Stimulated activated CD8-positive, alpha-beta memory T cell treated with anti-CD3 and anti-CD28 coated beads, Interleukin-4, amount 100 ng/mL, for 24 hours (primary cell): ENCODE data around the gene SERPINB5.

Experiments
- DNase-seq: peaks from one replicate; pipeline ENCODE4 v3.0.0-alpha.2; 2020; ENCODE audit warnings: low read depth

The SERPINB5 gene

DNA sequence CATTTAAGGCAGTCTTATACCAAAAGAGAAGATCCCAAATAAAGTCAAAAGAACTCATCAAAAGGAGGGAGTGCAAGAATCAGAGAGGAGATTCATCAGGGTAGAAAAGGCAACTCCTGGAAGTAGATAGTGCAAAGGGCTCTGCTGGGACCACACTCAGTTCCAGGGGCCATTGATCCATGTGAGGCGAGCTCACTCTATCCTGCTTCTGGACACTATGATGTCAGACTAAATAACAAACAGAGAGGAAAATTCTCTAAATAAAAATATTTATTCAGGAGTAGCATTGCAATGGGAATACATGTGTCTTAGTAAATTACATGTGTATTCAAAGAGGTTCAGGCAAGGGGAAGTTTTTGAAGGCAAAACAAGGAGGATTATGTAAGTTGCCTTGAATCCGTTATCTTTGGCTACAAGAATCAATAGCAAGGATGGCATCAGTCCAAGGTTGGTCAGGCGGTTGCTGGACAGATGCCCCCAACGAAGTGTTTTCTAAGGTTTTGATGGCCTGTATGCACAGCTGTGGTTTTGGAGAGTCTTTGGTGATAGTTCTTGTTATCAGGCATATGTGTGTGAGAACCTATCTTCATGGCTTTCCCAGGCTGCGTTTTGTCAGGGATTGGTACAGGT is 52.2 kb downstream of the SERPINB5 start:
- DNase-seq = no peak

DNA sequence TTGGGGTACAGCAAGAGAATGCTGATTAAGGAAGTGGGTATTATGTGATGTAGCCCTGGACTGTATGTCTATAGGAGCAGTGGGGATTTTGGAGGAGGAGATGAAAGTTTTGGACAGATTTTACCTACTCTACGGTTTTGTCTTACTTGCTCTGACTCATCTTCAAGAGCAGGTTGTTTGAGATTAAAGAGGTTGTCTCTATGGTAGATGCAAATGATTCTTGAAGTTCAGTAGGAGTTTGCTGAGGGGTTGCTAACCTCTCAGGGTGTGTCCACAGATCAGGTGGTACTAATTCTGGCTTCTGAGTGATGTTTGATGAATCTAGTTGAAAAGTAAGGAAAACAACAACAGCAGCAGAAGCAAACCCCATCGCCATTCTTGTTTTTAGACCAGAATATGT is 55.7 kb downstream of the SERPINB5 start:
- no peak for DNase-seq

DNA sequence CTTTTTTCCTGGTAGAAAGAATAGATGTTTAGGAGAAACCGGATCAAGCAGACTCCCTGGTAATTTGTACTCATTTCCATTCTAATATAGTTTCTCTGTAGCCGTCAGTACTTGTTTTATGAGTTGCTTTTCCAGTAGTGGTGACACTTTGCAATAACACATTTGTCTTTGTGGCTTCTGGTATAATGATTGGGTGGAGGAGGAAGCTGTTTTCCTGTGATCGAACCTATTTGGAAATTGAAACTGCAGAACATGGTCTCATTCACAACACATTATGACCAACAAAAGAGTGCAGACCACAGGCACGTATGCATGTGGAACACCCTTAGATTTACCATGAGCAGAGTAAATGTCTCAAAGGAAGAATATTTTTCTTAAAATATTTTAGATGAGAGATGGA is 57.9 kb downstream of the SERPINB5 start:
- DNase-seq = no peak

DNA sequence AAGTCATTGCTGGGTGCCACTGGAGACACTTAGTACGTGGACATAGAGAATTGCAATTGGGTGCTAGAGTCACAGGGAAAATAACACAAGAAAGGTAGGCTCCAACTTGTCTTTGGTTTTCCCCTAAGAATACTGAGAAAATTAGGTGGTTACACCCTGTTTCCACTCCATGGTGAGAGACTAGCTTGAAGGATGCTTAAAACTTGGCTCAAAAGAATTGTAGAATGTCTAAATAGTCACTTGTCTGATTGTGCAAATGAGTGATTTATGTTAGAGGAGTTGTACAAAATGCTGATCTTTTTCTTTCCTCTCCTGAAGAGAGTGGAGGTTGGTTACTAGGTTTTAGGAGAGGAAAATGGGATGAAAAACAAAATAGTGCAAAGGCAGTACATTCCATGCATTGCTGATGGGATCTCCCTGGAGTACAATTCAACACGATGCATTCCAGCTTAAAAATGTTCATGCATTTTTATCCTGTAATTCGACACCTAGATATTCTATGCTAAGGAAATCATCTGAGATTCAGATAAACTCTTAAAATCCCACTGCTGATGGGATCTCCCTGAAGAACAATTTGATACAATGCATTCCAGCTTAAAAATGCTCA is 63.2 kb downstream of the SERPINB5 start:
- DNase-seq = no peak

DNA sequence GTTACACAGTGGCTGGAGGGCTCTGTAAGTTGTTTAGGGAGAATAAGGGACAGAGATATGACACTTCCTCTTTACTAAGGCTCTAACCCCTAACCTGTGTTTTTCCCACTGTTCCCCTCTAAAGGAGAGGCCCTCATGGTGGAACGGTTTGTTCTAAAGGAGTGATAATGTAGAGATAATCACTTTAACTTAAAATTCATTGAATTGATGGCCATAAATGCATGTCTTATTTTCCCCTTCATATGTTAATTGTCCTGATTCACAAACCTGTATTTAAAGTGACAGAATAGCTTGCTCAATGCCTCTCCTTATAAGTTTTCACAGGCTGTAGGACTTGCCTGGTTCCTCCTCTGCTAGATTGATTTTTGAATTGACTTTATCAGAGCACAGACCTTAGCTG is 65.3 kb downstream of the SERPINB5 start, which contains the start of gene SERPINB12:
TSS of gene SERPINB12 (plus strand) at position 301 of the 400 bp plus-strand sequence. CDS start 13,791 bp downstream, outside the sequence.
- no peak for DNase-seq

DNA sequence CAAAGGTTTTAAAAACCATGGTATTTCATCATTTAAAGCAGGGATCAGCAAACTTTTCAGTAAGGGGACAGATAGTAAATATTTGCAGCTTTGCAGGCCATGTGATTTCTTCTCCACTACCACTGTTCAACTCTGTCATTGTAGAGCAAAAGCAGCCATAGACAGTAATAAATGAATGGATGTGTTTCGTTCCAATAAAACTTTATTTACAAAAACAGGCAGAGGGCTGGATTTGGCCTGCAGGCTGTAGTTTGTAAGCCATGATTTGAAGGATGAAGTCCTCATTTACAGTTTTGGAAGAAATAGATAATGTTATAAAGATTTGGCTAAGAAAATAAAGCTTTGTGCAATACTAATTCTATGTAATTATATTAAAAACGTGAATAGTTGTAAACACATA is 67.3 kb downstream of the SERPINB5 start:
- DNase-seq = no peak

DNA sequence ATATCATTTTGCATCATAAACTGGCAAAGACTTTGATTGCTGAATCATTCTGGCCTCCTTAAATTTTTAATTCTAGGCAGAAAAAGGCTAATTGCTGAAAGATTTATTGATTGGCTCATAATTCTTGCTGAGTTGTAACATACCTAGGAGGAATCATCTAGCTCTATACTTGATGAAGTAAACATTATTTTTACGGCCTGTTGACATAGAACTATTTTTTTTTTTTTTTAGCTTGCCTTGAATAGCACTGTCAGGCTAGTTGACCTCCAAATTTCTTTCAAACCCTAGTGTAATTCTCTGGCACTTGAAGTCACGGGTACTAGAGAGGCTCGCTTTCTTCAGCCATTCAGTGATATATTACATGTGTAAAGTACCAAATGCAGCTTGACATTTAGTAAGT is 68.2 kb downstream of the SERPINB5 start:
- no peak for DNase-seq

DNA sequence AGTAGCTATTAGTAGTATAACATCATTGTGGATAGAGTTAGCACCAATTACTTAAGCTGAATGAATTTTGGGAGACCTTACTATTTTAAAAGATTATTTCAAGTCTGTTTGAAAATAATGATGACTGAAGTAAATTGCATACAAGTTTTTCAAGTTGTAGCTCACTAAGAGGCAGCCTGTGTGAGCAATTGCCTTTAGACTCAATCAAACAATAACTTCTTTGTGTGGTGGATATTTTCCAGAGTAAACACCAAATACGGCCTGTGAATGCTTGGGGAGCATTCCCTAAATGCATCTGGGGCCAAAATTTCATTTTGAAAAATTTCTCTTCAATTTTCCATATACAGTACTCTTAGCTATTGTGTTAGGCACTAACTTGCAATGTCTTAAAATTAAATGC is 73.3 kb downstream of the SERPINB5 start:
- no peak for DNase-seq

DNA sequence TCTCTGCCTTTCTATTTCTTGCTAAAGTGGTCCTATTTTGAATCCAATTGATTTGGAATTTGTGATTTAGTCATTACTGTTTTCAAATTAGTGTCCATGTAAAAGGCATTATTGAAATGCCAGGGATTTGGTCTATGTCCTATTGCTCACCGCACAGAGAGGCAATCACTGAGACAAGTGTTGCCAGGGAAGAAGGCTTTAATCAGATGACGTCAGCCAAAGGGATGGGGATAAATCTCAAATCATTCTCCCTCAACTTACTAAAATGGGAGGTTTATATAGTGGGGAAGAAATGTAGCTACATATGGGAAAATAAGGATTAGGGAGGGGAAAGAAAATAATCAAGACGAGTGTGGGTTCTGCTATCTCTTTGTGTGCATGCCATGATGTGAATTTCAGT is 75.0 kb downstream of the SERPINB5 start:
- DNase-seq = no peak

DNA sequence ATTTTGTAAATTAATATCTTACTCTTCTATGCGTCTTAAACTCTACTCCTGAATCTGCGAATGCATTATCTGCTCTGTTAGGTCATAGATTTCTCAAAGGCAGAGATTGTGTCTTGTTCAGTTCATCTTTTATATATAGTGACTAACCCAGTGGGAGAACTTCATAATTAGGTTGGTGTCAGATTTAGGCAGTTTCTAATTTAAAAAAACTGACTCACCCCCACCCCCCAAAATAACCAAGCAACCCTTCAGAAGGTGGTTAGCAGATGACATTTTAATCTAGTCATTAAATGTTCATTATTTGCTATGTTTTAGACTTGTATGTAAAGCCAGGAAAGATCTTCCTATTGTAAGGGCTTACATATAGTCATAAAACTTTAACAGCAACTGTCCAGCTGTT is 75.8 kb downstream of the SERPINB5 start:
- DNase-seq = no peak

DNA sequence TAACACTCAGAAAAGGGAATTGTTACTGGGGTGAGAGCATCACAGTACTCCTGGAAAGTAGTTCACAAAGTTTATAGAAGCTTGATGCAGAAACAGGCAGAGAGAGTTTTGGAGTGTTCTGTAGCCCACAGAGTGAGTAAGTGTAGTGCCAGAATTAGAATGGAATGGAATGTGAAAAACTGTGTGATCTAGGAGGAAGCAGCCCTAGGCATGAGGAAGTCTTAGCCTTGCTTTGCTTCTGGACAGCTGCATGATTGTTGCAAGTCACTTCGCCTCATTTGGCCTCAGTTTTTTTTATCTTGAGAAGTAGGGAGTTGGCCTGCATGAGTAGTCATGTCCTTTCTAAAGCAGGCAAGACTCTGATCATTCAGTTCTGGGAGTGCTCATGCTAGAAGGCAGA is 76.3 kb downstream of the SERPINB5 start:
- DNase-seq = no peak
